Loucy (cell line): ENCODE results near the gene SOD1.

Experiments
- CTCF ChIP-seq: fragments of 200-600 bp; sonication (generic); conservative IDR thresholded peaks from 2 replicates; pipeline ENCODE4 v1.5.1; 2014; ENCODE audit warnings: mild to moderate bottlenecking, antibody characterized with exemption, low read length
- EZH2phosphoT487 ChIP-seq: fragments of 200-600 bp; IDR thresholded peaks from 2 replicates; pipeline ENCODE4 v1.6.1; 2018; ENCODE audit warnings: antibody characterized with exemption, mild to moderate bottlenecking, moderate library complexity, borderline replicate concordance

- TF ChIP-seq CTCF, result no peak
- TF ChIP-seq EZH2phosphoT487, result no peak
Measured at GRCh38 chr21:31614705-31615104, 44.8 kb upstream of the SOD1 start.
